ENCODE results near the gene ERGIC1. TPM values are rescaled to one million over a fixed set of nuclear protein-coding genes. Genes with fewer than 3 reads are reported as not detected.

Gene ERGIC1
- total and polyA plus RNA-seq, 4 donors = 46.2 to 110 (median 88.6) TPM

GRCh38 chr5:172868436-172868923, 34.4 kb downstream of the ERGIC1 start:
- peak in 2 of 6 donors; percentile 25 to 63 for DNase-seq (ENCODE audit: low read depth in 4 of 6, low spot score in 6 of 6)
- Histone ChIP-seq H3K9me3 (ENCODE audit: control insufficient read depth, insufficient read depth, low read length) (no peaks in the 10 kb centered on the region), H3K4me1 (ENCODE audit: control insufficient read depth, insufficient read depth, low read length) (peaks cover 72% of the 10 kb centered on the region), H3K4me3 (ENCODE audit: low read depth, low read length) (no peak overlapping the region), H3K27me3 (ENCODE audit: control insufficient read depth, insufficient read depth, low read length) (no peaks in the 10 kb centered on the region), H3K27ac (ENCODE audit: low read depth, low read length) (peak overlapping the region; percentile 58), H3K36me3 (ENCODE audit: control insufficient read depth, insufficient read depth, low read length) (peaks cover 4% of the 10 kb centered on the region)
- 60% methylated on average over 5 of the region's 9 CpGs for WGBS (ENCODE audit: insufficient coverage)

- H3K4me1 ChIP-seq (ENCODE audit: control insufficient read depth, insufficient read depth, low read length) = peaks cover 73% of the 10 kb centered on the region
- peak overlapping the region; percentile 58 for H3K27ac ChIP-seq (ENCODE audit: low read depth, low read length)
- peaks cover 4% of the 10 kb centered on the region for H3K36me3 ChIP-seq (ENCODE audit: control insufficient read depth, insufficient read depth, low read length)
- WGBS (ENCODE audit: insufficient coverage) = 47% methylated on average over 9 of the region's 10 CpGs
- H3K9me3 ChIP-seq (ENCODE audit: control insufficient read depth, insufficient read depth, low read length) = no peaks in the 10 kb centered on the region
- H3K27me3 ChIP-seq (ENCODE audit: control insufficient read depth, insufficient read depth, low read length) = no peaks in the 10 kb centered on the region
- H3K4me3 ChIP-seq (ENCODE audit: low read depth, low read length) = no peak overlapping the region
- DNase-seq (ENCODE audit: low read depth in 4 of 6, low spot score in 6 of 6) = peak in 1 of 6 donors; percentile 78
Measured at GRCh38 chr5:172868924-172869591, 35.0 kb downstream of the ERGIC1 start.

GRCh38 chr5:172869691-172870090, 35.6 kb downstream of the ERGIC1 start:
- no peak for DNase-seq (ENCODE audit: low read depth in 4 of 6, low spot score in 6 of 6)
- Histone ChIP-seq H3K4me1 (ENCODE audit: control insufficient read depth, insufficient read depth, low read length) (peaks cover 73% of the 10 kb centered on the region), H3K27me3 (ENCODE audit: control insufficient read depth, insufficient read depth, low read length) (no peaks in the 10 kb centered on the region), H3K36me3 (ENCODE audit: control insufficient read depth, insufficient read depth, low read length) (peaks cover 4% of the 10 kb centered on the region), H3K4me3 (ENCODE audit: low read depth, low read length) (no peak overlapping the region), H3K9me3 (ENCODE audit: control insufficient read depth, insufficient read depth, low read length) (no peaks in the 10 kb centered on the region), H3K27ac (ENCODE audit: low read depth, low read length) (peak overlapping the region; percentile 58)
- WGBS (ENCODE audit: insufficient coverage) = no CpG with 5 or more reads among the region's 1 CpG

- WGBS (ENCODE audit: insufficient coverage) = 90% methylated on average over 1 of the region's 4 CpGs
- peaks cover 4% of the 10 kb centered on the region for H3K36me3 ChIP-seq (ENCODE audit: control insufficient read depth, insufficient read depth, low read length)
- H3K27me3 ChIP-seq (ENCODE audit: control insufficient read depth, insufficient read depth, low read length) = no peaks in the 10 kb centered on the region
- peak overlapping the region; percentile 58 for H3K27ac ChIP-seq (ENCODE audit: low read depth, low read length)
- peaks cover 73% of the 10 kb centered on the region for H3K4me1 ChIP-seq (ENCODE audit: control insufficient read depth, insufficient read depth, low read length)
- no peaks in the 10 kb centered on the region for H3K9me3 ChIP-seq (ENCODE audit: control insufficient read depth, insufficient read depth, low read length)
- peak in 1 of 6 donors; percentile 27 for DNase-seq (ENCODE audit: low read depth in 4 of 6, low spot score in 6 of 6)
- H3K4me3 ChIP-seq (ENCODE audit: low read depth, low read length) = no peak overlapping the region
Measured at GRCh38 chr5:172870291-172870714, 36.3 kb downstream of the ERGIC1 start.

- H3K4me1 ChIP-seq (ENCODE audit: control insufficient read depth, insufficient read depth, low read length) = peaks cover 73% of the 10 kb centered on the region
- H3K27ac ChIP-seq (ENCODE audit: low read depth, low read length) = peak overlapping the region; percentile 58
- no peak overlapping the region for H3K4me3 ChIP-seq (ENCODE audit: low read depth, low read length)
- no peaks in the 10 kb centered on the region for H3K27me3 ChIP-seq (ENCODE audit: control insufficient read depth, insufficient read depth, low read length)
- peaks cover 4% of the 10 kb centered on the region for H3K36me3 ChIP-seq (ENCODE audit: control insufficient read depth, insufficient read depth, low read length)
- peak in 1 of 6 donors; percentile 68 for DNase-seq (ENCODE audit: low read depth in 4 of 6, low spot score in 6 of 6)
- 60% methylated on average over 18 of the region's 20 CpGs for WGBS (ENCODE audit: insufficient coverage)
- no peaks in the 10 kb centered on the region for H3K9me3 ChIP-seq (ENCODE audit: control insufficient read depth, insufficient read depth, low read length)
Measured at GRCh38 chr5:172870715-172871461, 36.8 kb downstream of the ERGIC1 start.

GRCh38 chr5:172871536-172871935, 37.5 kb downstream of the ERGIC1 start:
- 64% methylated on average over 1 of the region's 3 CpGs for WGBS (ENCODE audit: insufficient coverage)
- H3K36me3 ChIP-seq (ENCODE audit: control insufficient read depth, insufficient read depth, low read length) = peaks cover 4% of the 10 kb centered on the region
- peaks cover 67% of the 10 kb centered on the region for H3K4me1 ChIP-seq (ENCODE audit: control insufficient read depth, insufficient read depth, low read length)
- no peaks in the 10 kb centered on the region for H3K27me3 ChIP-seq (ENCODE audit: control insufficient read depth, insufficient read depth, low read length)
- peak overlapping the region; percentile 75 for H3K27ac ChIP-seq (ENCODE audit: low read depth, low read length)
- DNase-seq (ENCODE audit: low read depth in 4 of 6, low spot score in 6 of 6) = peak in 2 of 6 donors; percentile 56 to 63
- no peaks in the 10 kb centered on the region for H3K9me3 ChIP-seq (ENCODE audit: control insufficient read depth, insufficient read depth, low read length)
- no peak overlapping the region for H3K4me3 ChIP-seq (ENCODE audit: low read depth, low read length)

- H3K27me3 ChIP-seq (ENCODE audit: control insufficient read depth, insufficient read depth, low read length) = no peaks in the 10 kb centered on the region
- H3K4me3 ChIP-seq (ENCODE audit: low read depth, low read length) = no peak overlapping the region
- H3K36me3 ChIP-seq (ENCODE audit: control insufficient read depth, insufficient read depth, low read length) = peaks cover 4% of the 10 kb centered on the region
- H3K27ac ChIP-seq (ENCODE audit: low read depth, low read length) = peak overlapping the region; percentile 75
- peaks cover 63% of the 10 kb centered on the region for H3K4me1 ChIP-seq (ENCODE audit: control insufficient read depth, insufficient read depth, low read length)
- DNase-seq (ENCODE audit: low read depth in 4 of 6, low spot score in 6 of 6) = no peak
- no peaks in the 10 kb centered on the region for H3K9me3 ChIP-seq (ENCODE audit: control insufficient read depth, insufficient read depth, low read length)
- WGBS (ENCODE audit: insufficient coverage) = 70% methylated on average over 4 of the region's 5 CpGs
Measured at GRCh38 chr5:172871982-172872381, 37.9 kb downstream of the ERGIC1 start.

GRCh38 chr5:172872997-172873491, 39.0 kb downstream of the ERGIC1 start:
- peaks cover 52% of the 10 kb centered on the region for H3K4me1 ChIP-seq (ENCODE audit: control insufficient read depth, insufficient read depth, low read length)
- peak in 2 of 6 donors; percentile 53 to 86 for DNase-seq (ENCODE audit: low read depth in 4 of 6, low spot score in 6 of 6)
- peak overlapping the region; percentile 75 for H3K27ac ChIP-seq (ENCODE audit: low read depth, low read length)
- H3K36me3 ChIP-seq (ENCODE audit: control insufficient read depth, insufficient read depth, low read length) = peaks cover 4% of the 10 kb centered on the region
- H3K27me3 ChIP-seq (ENCODE audit: control insufficient read depth, insufficient read depth, low read length) = no peaks in the 10 kb centered on the region
- no peak overlapping the region for H3K4me3 ChIP-seq (ENCODE audit: low read depth, low read length)
- H3K9me3 ChIP-seq (ENCODE audit: control insufficient read depth, insufficient read depth, low read length) = no peaks in the 10 kb centered on the region
- 7% methylated on average over 12 of the region's 13 CpGs for WGBS (ENCODE audit: insufficient coverage)

GRCh38 chr5:172873513-172873912, 39.5 kb downstream of the ERGIC1 start:
- no peak for DNase-seq (ENCODE audit: low read depth in 4 of 6, low spot score in 6 of 6)
- Histone ChIP-seq H3K27me3 (ENCODE audit: control insufficient read depth, insufficient read depth, low read length) (no peaks in the 10 kb centered on the region), H3K4me3 (ENCODE audit: low read depth, low read length) (no peak overlapping the region), H3K9me3 (ENCODE audit: control insufficient read depth, insufficient read depth, low read length) (no peaks in the 10 kb centered on the region), H3K36me3 (ENCODE audit: control insufficient read depth, insufficient read depth, low read length) (peaks cover 4% of the 10 kb centered on the region), H3K27ac (ENCODE audit: low read depth, low read length) (peak overlapping the region; percentile 75), H3K4me1 (ENCODE audit: control insufficient read depth, insufficient read depth, low read length) (peaks cover 52% of the 10 kb centered on the region)
- 96% methylated on average over 2 of the region's 3 CpGs for WGBS (ENCODE audit: insufficient coverage)
